Sigmoid colon (tissue), 7 donors: Measurements from ENCODE around the gene PRRX1. TPM values are rescaled to one million over a fixed set of nuclear protein-coding genes. Genes with fewer than 3 reads are reported as not detected.

Experiments used
- DNase-seq: peaks from one replicate; pipeline ENCODE4 v3.0.0-alpha.2; 2019
- H3K27ac ChIP-seq, 4 donors: fragments of 200-600 bp; sonication (generic); one replicate each; pipeline ENCODE4 v1.5.1; 2016 to 2019; ENCODE audit warnings: mild to moderate bottlenecking in 1 of 4
- H3K27me3 ChIP-seq, 3 donors: fragments of 200-600 bp; sonication (generic); one replicate each; pipeline ENCODE4 v1.5.1; 2019; ENCODE audit warnings: mild to moderate bottlenecking in 1 of 3
- H3K36me3 ChIP-seq, 4 donors: fragments of 200-600 bp; sonication (generic); one replicate each; pipeline ENCODE4 v1.5.1; 2016 to 2019
- H3K4me1 ChIP-seq, 4 donors: fragments of 200-600 bp; sonication (generic); one replicate each; pipeline ENCODE4 v1.5.1; 2017 to 2019
- H3K4me3 ChIP-seq, 4 donors: fragments of 200-600 bp; sonication (generic); one replicate each; pipeline ENCODE4 v1.5.1; 2017 to 2019; ENCODE audit warnings: mild to moderate bottlenecking in 2 of 4, moderate library complexity in 1 of 4
- H3K9me3 ChIP-seq, 4 donors: fragments of 200-600 bp in 3 of 4; sonication (generic) in 3 of 4; one replicate each; pipeline versions ENCODE4 v1.5.1 to v1.6.1; 2013 to 2019
- EP300 ChIP-seq, 4 donors: sonication (generic); formaldehyde crosslinking; IDR thresholded peaks; one replicate each; pipeline ENCODE4 v1.6.1; 2017; ENCODE audit warnings: antibody characterized with exemption in 4 of 4
- POLR2A ChIP-seq, 2 donors: fragments of 450-650 bp; IDR thresholded peaks; one replicate each; pipeline ENCODE4 v1.6.1; 2016; ENCODE audit warnings: antibody characterized with exemption in 2 of 2, mild to moderate bottlenecking in 2 of 2, moderate library complexity in 2 of 2
- POLR2AphosphoS5 ChIP-seq, 4 donors: sonication (generic); formaldehyde crosslinking; IDR thresholded peaks; one replicate each; pipeline ENCODE4 v1.6.1; 2017; ENCODE audit warnings: antibody characterized with exemption in 4 of 4
- WGBS, 2 donors: extraction: QIAGEN DNeasy Blood & Tissue Kit; methylation state at CpG; one replicate each; pipeline ENCODE4 v1.1.7; 2013; 5-methylcytosine and 5-hydroxymethylcytosine counted together
- intact Hi-C: fragments of 100-400 bp; cut with DNase I; formaldehyde crosslinking; loops from one replicate; pipeline ENCODE4 v1.15.1; 2023
- polyA plus RNA-seq, 3 donors: library from polyadenylated mRNA; stranded (reverse); fragments of 200-250 nt; gene quantifications; one replicate each; pipeline ENCODE4 v1.2.3, GENCODE V29; 2013
- total RNA-seq, 4 donors: library from RNA; depleted of rRNA; stranded (reverse); fragments of >200 nt; gene quantifications; one replicate each; pipeline ENCODE4 v1.1.0, GENCODE V29; 2016
- TF ChIP-seq, protein P1 (sequence below), 4 experiments: fragments of 450-650 bp in 3 of 4; fragments of 200-600 bp in 1 of 4; IDR thresholded peaks; one replicate each; pipeline ENCODE4 v1.5.1; 2016 to 2019; ENCODE audit warnings: antibody characterized with exemption in 4 of 4, mild to moderate bottlenecking in 3 of 4, moderate library complexity in 2 of 4
- donor health status: healthy with polysubstance abuse.
- donor health status: Bipolar disorder and iron deficiency.
- donor health status: healthy.

PRRX1 gene
- total and polyA plus RNA-seq, 7 donors = 0.46 to 16.6 (median 7.9) TPM

DNA sequence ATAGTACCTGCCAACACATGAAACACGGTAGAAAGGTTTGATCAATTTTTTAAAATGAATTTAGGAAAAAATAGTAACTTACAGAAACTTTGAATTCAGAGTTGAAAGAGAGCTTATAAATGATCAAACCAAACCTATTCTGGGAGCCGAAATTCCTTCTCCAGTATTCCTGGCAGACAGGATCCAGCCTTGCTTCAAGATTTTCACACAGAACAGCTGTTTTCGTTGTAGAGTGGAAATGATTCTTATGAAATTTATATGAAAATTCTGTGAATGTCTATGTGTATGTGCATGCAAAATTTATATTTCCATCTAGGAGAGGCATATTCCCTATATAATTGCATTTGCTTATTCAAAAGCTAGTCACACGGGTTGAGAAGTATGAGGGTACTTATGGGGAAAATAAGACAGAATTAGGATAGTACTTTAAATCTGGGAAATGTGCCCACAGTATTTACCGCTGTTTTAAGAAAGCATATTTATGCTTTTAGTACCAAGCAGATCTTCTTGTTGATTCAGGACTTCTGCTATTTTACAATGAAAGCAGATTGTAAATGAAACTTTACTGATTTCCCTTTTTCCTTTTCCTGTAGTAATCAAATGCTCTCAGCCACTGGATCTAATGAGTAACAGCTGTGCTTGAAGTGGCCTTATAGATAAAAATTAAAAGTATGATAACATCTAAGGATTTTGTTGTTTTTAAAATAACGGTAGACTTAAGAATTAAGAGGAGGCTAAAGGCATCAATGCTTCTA, 30.4 kb downstream of the PRRX1 start:
- DNase-seq = no peak
- Histone ChIP-seq H3K27me3 (no peaks in the 10 kb centered on the region), H3K4me3 (no peak overlapping the region), H3K36me3 (no peaks in the 10 kb centered on the region), H3K27ac (no peak overlapping the region), H3K4me1 (no peaks in the 10 kb centered on the region), H3K9me3 (no peaks in the 10 kb centered on the region)
- 77 to 80% methylated on average over 6 of the region's 6 CpGs for WGBS, 2 donors
- intact Hi-C loops = no loop called here
- TF ChIP-seq POLR2A (IDR thresholded peaks at IDR 0.05) (no peak), EP300 (IDR thresholded peaks at IDR 0.05) (no peak), POLR2AphosphoS5 (IDR thresholded peaks at IDR 0.05) (no peak)
- TF ChIP-seq, protein P1, sequence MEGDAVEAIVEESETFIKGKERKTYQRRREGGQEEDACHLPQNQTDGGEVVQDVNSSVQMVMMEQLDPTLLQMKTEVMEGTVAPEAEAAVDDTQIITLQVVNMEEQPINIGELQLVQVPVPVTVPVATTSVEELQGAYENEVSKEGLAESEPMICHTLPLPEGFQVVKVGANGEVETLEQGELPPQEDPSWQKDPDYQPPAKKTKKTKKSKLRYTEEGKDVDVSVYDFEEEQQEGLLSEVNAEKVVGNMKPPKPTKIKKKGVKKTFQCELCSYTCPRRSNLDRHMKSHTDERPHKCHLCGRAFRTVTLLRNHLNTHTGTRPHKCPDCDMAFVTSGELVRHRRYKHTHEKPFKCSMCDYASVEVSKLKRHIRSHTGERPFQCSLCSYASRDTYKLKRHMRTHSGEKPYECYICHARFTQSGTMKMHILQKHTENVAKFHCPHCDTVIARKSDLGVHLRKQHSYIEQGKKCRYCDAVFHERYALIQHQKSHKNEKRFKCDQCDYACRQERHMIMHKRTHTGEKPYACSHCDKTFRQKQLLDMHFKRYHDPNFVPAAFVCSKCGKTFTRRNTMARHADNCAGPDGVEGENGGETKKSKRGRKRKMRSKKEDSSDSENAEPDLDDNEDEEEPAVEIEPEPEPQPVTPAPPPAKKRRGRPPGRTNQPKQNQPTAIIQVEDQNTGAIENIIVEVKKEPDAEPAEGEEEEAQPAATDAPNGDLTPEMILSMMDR (IDR thresholded peaks at IDR 0.05) = no peak

DNA sequence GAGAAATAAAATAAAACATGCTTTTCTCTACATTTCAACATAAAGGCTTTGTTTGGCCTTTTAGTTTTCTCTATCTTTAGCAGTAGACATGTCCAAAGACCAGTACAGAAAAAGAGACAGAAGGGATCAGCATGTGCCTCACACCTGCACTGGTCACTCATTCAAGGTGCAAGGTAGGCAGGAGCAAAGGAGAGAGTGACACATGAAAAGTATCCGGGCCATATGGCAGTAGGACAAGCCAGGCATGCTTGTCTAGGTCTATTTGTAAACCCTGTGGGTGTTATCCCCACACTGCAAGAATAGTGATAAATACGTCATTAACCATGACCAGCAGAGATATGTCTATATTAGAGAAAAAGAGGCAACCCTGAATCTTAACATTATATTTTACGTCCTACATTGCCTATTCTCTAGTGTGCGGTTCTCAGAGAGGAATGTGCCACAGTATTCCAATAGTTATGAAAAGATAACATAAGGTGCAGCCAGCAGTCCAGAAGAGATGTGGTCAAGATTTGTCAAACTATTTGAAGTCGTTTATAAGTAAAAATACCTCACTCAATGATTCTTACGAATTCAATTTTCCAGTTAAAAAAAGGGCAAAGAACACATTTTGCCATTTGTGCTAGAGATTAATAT, 32.1 kb downstream of the PRRX1 start:
- no peaks in the 10 kb centered on the region for H3K4me1 ChIP-seq
- H3K4me3 ChIP-seq = no peak overlapping the region
- H3K27ac ChIP-seq = no peak overlapping the region
- no peaks in the 10 kb centered on the region for H3K36me3 ChIP-seq
- DNase-seq = no peak
- TF ChIP-seq, protein P1 (IDR thresholded peaks at IDR 0.05) = no peak
- TF ChIP-seq POLR2A (IDR thresholded peaks at IDR 0.05) = no peak
- no peak for TF ChIP-seq POLR2AphosphoS5 (IDR thresholded peaks at IDR 0.05)
- no peak for TF ChIP-seq EP300 (IDR thresholded peaks at IDR 0.05)
- intact Hi-C loops = no loop called here
- H3K27me3 ChIP-seq = no peaks in the 10 kb centered on the region
- H3K9me3 ChIP-seq = no peaks in the 10 kb centered on the region
- WGBS, 2 donors = 88 to 93% methylated on average over 6 of the region's 6 CpGs

DNA sequence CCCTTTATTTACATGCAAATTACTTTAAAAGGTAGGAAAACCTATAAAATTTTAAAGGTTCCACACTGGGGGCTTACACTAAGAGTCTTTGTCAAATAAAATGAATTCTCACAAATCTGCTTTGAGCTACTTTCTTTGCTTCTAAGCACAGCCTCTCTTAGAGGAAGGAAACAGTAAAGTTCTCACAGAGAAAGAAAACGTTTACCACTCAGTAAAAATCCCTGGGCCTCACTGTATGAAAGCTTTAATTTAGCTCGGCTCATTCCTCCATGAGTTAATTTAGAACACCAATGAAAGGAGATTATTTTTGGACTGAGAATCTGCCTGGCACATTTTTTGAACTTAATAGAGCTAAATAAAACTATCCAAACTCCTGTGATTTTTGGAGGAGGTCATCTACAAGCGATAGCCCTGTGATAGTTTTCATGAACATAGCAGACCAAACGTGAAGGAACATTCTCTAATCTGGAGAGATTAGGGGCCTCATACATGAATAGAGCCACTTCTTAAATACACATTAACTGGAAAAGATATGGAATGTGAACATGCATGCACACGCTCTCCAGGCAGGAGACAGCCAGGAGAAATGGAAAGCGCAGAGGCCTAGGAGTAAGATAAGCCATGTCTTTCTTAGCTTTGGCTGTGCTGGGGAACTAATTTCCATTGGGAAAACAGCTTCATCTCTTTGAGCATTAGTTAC, 32.8 kb downstream of the PRRX1 start:
- Histone ChIP-seq H3K27ac (no peak overlapping the region), H3K4me1 (no peaks in the 10 kb centered on the region), H3K36me3 (no peaks in the 10 kb centered on the region), H3K27me3 (no peaks in the 10 kb centered on the region), H3K4me3 (no peak overlapping the region), H3K9me3 (no peaks in the 10 kb centered on the region)
- DNase-seq = no peak
- intact Hi-C loops = no loop called here
- 78 to 86% methylated on average over 6 of the region's 6 CpGs for WGBS, 2 donors
- TF ChIP-seq POLR2A (IDR thresholded peaks at IDR 0.05) = no peak
- TF ChIP-seq, protein P1 (IDR thresholded peaks at IDR 0.05) = no peak
- TF ChIP-seq EP300 (IDR thresholded peaks at IDR 0.05) = no peak
- no peak for TF ChIP-seq POLR2AphosphoS5 (IDR thresholded peaks at IDR 0.05)

DNA sequence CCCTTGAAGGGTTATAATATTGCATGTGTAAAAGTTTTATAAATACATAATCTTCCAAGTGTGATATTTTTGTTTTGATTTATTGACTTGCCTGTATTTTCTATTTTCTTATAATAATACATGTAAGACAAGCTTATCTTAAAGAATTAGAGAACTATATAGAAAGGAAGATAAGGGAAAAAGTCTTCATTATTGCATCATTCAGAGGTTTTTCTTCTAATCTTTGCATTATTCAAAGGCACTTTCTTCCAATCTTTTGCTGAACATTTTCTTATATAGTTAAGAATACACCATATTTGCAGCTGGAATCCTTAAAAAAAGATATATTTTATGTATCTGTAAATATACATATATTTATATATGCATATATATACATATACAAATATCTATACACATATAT, 33.4 kb downstream of the PRRX1 start:
- DNase-seq = no peak
- intact Hi-C loops = no loop called here
- Histone ChIP-seq H3K36me3 (no peaks in the 10 kb centered on the region), H3K4me1 (no peaks in the 10 kb centered on the region), H3K27ac (no peak overlapping the region), H3K27me3 (no peaks in the 10 kb centered on the region), H3K4me3 (no peak overlapping the region), H3K9me3 (no peaks in the 10 kb centered on the region)
- TF ChIP-seq EP300 (IDR thresholded peaks at IDR 0.05) (no peak), POLR2A (IDR thresholded peaks at IDR 0.05) (no peak), POLR2AphosphoS5 (IDR thresholded peaks at IDR 0.05) (no peak)
- TF ChIP-seq, protein P1 (IDR thresholded peaks at IDR 0.05) = no peak
